ENCODE data around the gene SHF.

The SHF gene

DNA sequence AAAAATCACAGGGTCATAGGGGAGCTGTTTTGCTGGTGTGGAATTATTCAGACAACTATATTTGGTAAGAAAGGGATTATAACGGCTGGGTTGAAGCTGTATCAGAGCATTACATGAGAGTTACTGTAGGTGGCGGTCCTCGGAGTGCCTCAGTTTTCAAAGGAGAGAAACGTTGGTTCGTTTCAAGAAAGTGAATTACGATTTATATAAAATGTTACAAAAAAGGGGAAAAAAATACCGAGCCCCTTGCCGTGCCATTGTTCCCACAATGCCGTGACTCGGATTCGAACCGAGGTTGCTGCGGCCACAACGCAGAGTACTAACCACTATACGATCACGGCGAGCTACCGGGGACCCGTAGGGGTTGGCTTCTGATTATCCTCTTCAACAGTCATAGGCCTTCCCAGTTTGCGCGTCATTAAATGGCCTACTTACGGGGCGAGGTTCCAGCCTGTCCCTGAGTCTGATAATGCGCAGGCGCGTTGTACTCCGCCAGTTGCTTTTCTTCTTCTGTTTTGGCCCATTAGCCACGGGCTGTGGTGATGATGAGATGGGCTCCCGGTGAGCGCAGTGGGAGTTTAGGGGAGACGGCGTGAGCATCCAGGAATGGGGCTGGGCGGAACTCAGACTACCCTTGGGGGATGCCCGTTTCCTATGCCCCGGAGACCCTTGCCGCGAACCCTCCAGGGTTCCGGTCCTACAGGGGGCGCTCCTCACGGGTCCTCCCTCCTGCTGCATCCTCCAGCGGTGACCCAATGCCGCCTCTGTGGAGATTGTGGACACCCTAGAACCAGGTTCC is 10.8 kb upstream of the SHF start:
- ChIA-PET POLR2A (interaction anchor here (0.6 to 2.2 kb wide), 5 partner anchors 11 to 204 kb away, joined by 3 to 11 read pairs (median 4); partner anchors contain the start of gene SHF), CTCF (interaction anchor here (0.6 to 2.2 kb wide), 16 partner anchors 9 to 1933 kb away, joined by 3 to 12 read pairs (median 4); no protein-coding TSS in a partner anchor)
- H3K27ac ChIP-seq (ENCODE audit: extremely low read depth, low read depth, low read length), result peak overlapping the region; percentile 28; the same call in 1 of the 2 replicates
- H3K36me3 ChIP-seq (ENCODE audit: control insufficient read depth in 2 of 2, insufficient read depth in 1 of 2, low read length in 2 of 2), result no peaks in the 10 kb centered on the region
- H3K9me3 ChIP-seq (ENCODE audit: control insufficient read depth, insufficient read depth, low read depth, low read length), result no peaks in the 10 kb centered on the region
- peak overlapping the region; percentile 90 for H3K4me3 ChIP-seq (ENCODE audit: low read depth, low read length)
- no peaks in the 10 kb centered on the region for H3K4me1 ChIP-seq (ENCODE audit: control insufficient read depth, insufficient read depth, low read length)
- TF ChIP-seq ZBTB48 (tag by site-specific recombination; IDR thresholded peaks at IDR 0.05), result peak; percentile 66
- TF ChIP-seq, protein P1, sequence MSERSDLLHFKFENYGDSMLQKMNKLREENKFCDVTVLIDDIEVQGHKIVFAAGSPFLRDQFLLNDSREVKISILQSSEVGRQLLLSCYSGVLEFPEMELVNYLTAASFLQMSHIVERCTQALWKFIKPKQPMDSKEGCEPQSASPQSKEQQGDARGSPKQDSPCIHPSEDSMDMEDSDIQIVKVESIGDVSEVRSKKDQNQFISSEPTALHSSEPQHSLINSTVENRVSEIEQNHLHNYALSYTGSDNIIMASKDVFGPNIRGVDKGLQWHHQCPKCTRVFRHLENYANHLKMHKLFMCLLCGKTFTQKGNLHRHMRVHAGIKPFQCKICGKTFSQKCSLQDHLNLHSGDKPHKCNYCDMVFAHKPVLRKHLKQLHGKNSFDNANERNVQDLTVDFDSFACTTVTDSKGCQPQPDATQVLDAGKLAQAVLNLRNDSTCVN (tag by site-specific recombination; optimal IDR thresholded peaks at IDR 0.05), result peak; percentile 45
- TF ChIP-seq ZNF843 (tag by site-specific recombination; IDR thresholded peaks at IDR 0.05), result no peak
- peak; percentile 70; the same call in 1 of the 2 replicates for TF ChIP-seq ZNF2 (tag by site-specific recombination; IDR thresholded peaks at IDR 0.05)
- no peak for TF ChIP-seq ZNF560 (tag by site-specific recombination; IDR thresholded peaks at IDR 0.05; ENCODE audit: borderline replicate concordance)
- TF ChIP-seq, protein P2, sequence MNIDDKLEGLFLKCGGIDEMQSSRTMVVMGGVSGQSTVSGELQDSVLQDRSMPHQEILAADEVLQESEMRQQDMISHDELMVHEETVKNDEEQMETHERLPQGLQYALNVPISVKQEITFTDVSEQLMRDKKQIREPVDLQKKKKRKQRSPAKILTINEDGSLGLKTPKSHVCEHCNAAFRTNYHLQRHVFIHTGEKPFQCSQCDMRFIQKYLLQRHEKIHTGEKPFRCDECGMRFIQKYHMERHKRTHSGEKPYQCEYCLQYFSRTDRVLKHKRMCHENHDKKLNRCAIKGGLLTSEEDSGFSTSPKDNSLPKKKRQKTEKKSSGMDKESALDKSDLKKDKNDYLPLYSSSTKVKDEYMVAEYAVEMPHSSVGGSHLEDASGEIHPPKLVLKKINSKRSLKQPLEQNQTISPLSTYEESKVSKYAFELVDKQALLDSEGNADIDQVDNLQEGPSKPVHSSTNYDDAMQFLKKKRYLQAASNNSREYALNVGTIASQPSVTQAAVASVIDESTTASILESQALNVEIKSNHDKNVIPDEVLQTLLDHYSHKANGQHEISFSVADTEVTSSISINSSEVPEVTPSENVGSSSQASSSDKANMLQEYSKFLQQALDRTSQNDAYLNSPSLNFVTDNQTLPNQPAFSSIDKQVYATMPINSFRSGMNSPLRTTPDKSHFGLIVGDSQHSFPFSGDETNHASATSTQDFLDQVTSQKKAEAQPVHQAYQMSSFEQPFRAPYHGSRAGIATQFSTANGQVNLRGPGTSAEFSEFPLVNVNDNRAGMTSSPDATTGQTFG (tag by site-specific recombination; IDR thresholded peaks at IDR 0.05; ENCODE audit: borderline replicate concordance), result no peak; the same call in 1 of the 2 replicates
- TF ChIP-seq, protein P3, sequence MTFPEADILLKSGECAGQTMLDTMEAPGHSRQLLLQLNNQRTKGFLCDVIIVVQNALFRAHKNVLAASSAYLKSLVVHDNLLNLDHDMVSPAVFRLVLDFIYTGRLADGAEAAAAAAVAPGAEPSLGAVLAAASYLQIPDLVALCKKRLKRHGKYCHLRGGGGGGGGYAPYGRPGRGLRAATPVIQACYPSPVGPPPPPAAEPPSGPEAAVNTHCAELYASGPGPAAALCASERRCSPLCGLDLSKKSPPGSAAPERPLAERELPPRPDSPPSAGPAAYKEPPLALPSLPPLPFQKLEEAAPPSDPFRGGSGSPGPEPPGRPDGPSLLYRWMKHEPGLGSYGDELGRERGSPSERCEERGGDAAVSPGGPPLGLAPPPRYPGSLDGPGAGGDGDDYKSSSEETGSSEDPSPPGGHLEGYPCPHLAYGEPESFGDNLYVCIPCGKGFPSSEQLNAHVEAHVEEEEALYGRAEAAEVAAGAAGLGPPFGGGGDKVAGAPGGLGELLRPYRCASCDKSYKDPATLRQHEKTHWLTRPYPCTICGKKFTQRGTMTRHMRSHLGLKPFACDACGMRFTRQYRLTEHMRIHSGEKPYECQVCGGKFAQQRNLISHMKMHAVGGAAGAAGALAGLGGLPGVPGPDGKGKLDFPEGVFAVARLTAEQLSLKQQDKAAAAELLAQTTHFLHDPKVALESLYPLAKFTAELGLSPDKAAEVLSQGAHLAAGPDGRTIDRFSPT (tag by site-specific recombination; IDR thresholded peaks at IDR 0.05), result peak; percentile 55; the same call in 1 of the 2 replicates
- no peak for TF ChIP-seq ZNF654 (tag by site-specific recombination; IDR thresholded peaks at IDR 0.05; ENCODE audit: low read depth)
- TF ChIP-seq, protein P4, sequence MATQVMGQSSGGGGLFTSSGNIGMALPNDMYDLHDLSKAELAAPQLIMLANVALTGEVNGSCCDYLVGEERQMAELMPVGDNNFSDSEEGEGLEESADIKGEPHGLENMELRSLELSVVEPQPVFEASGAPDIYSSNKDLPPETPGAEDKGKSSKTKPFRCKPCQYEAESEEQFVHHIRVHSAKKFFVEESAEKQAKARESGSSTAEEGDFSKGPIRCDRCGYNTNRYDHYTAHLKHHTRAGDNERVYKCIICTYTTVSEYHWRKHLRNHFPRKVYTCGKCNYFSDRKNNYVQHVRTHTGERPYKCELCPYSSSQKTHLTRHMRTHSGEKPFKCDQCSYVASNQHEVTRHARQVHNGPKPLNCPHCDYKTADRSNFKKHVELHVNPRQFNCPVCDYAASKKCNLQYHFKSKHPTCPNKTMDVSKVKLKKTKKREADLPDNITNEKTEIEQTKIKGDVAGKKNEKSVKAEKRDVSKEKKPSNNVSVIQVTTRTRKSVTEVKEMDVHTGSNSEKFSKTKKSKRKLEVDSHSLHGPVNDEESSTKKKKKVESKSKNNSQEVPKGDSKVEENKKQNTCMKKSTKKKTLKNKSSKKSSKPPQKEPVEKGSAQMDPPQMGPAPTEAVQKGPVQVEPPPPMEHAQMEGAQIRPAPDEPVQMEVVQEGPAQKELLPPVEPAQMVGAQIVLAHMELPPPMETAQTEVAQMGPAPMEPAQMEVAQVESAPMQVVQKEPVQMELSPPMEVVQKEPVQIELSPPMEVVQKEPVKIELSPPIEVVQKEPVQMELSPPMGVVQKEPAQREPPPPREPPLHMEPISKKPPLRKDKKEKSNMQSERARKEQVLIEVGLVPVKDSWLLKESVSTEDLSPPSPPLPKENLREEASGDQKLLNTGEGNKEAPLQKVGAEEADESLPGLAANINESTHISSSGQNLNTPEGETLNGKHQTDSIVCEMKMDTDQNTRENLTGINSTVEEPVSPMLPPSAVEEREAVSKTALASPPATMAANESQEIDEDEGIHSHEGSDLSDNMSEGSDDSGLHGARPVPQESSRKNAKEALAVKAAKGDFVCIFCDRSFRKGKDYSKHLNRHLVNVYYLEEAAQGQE (tag by site-specific recombination; IDR thresholded peaks at IDR 0.05), result no peak
- TF ChIP-seq GLIS2 (tag by site-specific recombination; IDR thresholded peaks at IDR 0.05), result peak; percentile 85
- TF ChIP-seq TRIM28 (IDR thresholded peaks at IDR 0.05; ENCODE audit: borderline replicate concordance, low read length), result no peak
- 0 out of 2 replicates have a peak, but pooled peaks have one; percentile 6 for TF ChIP-seq ZNF785 (tag by site-specific recombination; IDR thresholded peaks at IDR 0.05)
- no peak; the same call in 1 of the 2 replicates for TF ChIP-seq YY1 (tag by site-specific recombination; IDR thresholded peaks at IDR 0.05)
- TF ChIP-seq, protein P5, sequence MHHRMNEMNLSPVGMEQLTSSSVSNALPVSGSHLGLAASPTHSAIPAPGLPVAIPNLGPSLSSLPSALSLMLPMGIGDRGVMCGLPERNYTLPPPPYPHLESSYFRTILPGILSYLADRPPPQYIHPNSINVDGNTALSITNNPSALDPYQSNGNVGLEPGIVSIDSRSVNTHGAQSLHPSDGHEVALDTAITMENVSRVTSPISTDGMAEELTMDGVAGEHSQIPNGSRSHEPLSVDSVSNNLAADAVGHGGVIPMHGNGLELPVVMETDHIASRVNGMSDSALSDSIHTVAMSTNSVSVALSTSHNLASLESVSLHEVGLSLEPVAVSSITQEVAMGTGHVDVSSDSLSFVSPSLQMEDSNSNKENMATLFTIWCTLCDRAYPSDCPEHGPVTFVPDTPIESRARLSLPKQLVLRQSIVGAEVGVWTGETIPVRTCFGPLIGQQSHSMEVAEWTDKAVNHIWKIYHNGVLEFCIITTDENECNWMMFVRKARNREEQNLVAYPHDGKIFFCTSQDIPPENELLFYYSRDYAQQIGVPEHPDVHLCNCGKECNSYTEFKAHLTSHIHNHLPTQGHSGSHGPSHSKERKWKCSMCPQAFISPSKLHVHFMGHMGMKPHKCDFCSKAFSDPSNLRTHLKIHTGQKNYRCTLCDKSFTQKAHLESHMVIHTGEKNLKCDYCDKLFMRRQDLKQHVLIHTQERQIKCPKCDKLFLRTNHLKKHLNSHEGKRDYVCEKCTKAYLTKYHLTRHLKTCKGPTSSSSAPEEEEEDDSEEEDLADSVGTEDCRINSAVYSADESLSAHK (tag by site-specific recombination; IDR thresholded peaks at IDR 0.05), result peak; percentile 48
- no peak for TF ChIP-seq ZNF292 (tag by site-specific recombination; IDR thresholded peaks at IDR 0.05; ENCODE audit: borderline replicate concordance, low read depth)
- peak; percentile 69; the same call in 1 of the 2 replicates for TF ChIP-seq ZNF391 (tag by site-specific recombination; IDR thresholded peaks at IDR 0.05; ENCODE audit: borderline replicate concordance, low read depth)
- peak; percentile 53; the same call in 1 of the 2 replicates for TF ChIP-seq ZXDB (tag by site-specific recombination; IDR thresholded peaks at IDR 0.05)
- no peak for TF ChIP-seq ZNF16 (tag by site-specific recombination; IDR thresholded peaks at IDR 0.05; ENCODE audit: low read depth)
- no peak for TF ChIP-seq ZNF596 (tag by site-specific recombination; IDR thresholded peaks at IDR 0.05)
- TF ChIP-seq ZNF404 (tag by site-specific recombination; IDR thresholded peaks at IDR 0.05), result no peak
- peak; percentile 50; the same call in 1 of the 2 replicates for TF ChIP-seq ZNF660 (tag by site-specific recombination; IDR thresholded peaks at IDR 0.05)
- peak; percentile 89 for TF ChIP-seq ZNF335 (tag by site-specific recombination; conservative IDR thresholded peaks at IDR 0.05)
- TF ChIP-seq, protein P6, sequence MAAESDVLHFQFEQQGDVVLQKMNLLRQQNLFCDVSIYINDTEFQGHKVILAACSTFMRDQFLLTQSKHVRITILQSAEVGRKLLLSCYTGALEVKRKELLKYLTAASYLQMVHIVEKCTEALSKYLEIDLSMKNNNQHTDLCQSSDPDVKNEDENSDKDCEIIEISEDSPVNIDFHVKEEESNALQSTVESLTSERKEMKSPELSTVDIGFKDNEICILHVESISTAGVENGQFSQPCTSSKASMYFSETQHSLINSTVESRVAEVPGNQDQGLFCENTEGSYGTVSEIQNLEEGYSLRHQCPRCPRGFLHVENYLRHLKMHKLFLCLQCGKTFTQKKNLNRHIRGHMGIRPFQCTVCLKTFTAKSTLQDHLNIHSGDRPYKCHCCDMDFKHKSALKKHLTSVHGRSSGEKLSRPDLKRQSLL (tag by site-specific recombination; IDR thresholded peaks at IDR 0.05), result no peak; the same call in 1 of the 2 replicates
